Breast epithelium (tissue), 3 donors: ENCODE measurements around the gene YWHAG.

ENCODE experiments used
- POLR2A ChIP-seq: fragments of 450-650 bp; IDR thresholded peaks from one replicate; pipeline ENCODE4 v1.6.1; 2016; ENCODE audit warnings: antibody characterized with exemption, mild to moderate bottlenecking, moderate library complexity
- POLR2AphosphoS5 ChIP-seq, 3 donors: sonication (generic); formaldehyde crosslinking; IDR thresholded peaks; one replicate each; pipeline ENCODE4 v1.6.1; 2017; ENCODE audit warnings: antibody characterized with exemption in 3 of 3
- TF ChIP-seq, protein P1 (sequence below), 3 donors: fragments of 450-650 bp; IDR thresholded peaks; one replicate each; pipeline ENCODE4 v1.5.1; 2016 to 2017; ENCODE audit warnings: antibody characterized with exemption in 3 of 3, mild to moderate bottlenecking in 3 of 3, moderate library complexity in 3 of 3

DNA sequence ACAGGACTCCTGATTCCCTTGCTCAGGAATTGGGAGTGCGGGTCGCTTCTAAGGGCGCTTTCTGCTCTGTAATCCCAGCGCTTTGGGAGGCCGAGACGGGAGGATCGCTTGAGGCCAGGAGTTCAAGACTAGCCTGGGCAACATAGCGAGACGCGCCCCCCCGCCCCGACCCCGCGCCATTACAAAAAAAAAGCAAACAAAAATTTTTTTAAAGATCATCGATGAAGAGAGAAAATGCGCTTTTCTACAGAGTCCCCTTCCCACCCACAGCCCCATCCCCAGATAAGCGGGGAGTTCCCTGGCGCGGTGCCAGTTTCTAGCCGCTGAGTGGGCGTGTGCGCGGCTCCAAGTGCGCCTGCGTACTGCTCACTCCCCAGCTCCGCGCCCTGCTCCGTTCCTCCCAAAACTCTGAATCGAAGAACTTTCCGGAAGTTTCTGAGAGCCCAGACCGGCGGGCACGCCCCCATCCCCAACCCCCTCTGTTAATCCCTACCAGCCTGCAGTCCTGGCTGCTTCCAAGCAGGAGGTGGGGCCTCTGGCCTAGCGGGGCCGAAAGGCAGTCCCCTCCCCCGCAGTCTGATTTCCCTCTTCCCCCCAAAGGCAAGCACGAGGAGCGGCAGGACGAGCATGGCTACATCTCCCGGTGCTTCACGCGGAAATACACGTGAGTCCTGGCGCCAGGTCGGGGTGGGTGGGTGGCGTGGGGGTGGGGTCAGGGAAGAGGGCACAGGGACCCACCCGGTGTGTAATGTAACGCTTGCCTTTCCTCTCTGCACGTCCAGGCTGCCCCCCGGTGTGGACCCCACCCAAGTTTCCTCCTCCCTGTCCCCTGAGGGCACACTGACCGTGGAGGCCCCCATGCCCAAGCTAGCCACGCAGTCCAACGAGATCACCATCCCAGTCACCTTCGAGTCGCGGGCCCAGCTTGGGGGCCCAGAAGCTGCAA lies 55.3 kb downstream of the YWHAG start:
- TF ChIP-seq, protein P1, sequence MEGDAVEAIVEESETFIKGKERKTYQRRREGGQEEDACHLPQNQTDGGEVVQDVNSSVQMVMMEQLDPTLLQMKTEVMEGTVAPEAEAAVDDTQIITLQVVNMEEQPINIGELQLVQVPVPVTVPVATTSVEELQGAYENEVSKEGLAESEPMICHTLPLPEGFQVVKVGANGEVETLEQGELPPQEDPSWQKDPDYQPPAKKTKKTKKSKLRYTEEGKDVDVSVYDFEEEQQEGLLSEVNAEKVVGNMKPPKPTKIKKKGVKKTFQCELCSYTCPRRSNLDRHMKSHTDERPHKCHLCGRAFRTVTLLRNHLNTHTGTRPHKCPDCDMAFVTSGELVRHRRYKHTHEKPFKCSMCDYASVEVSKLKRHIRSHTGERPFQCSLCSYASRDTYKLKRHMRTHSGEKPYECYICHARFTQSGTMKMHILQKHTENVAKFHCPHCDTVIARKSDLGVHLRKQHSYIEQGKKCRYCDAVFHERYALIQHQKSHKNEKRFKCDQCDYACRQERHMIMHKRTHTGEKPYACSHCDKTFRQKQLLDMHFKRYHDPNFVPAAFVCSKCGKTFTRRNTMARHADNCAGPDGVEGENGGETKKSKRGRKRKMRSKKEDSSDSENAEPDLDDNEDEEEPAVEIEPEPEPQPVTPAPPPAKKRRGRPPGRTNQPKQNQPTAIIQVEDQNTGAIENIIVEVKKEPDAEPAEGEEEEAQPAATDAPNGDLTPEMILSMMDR (IDR thresholded peaks at IDR 0.05): no peak
- peak; percentile 16 for TF ChIP-seq POLR2A
- peak in 2 of 3 donors; percentile 38 to 47 for TF ChIP-seq POLR2AphosphoS5 (IDR thresholded peaks at IDR 0.05)
